Body of pancreas (tissue), 4 donors: ENCODE data around the gene ACSF3.
"Not testable (repeated sequence)": the region's sequence is repeated elsewhere in the genome, so short reads cannot be mapped to it uniquely, and the experiment has no call there.

ENCODE experiments used
- CTCF ChIP-seq, 7 experiments: fragments of 450-650 bp in 4 of 7; fragments of 200-600 bp in 3 of 7; sonication (generic) in 3 of 7; IDR thresholded peaks; one replicate each; pipeline ENCODE4 v1.5.1; 2016 to 2019; ENCODE audit warnings: antibody characterized with exemption in 7 of 7
- POLR2A ChIP-seq, 3 donors: fragments of 450-650 bp; IDR thresholded peaks; one replicate each; pipeline ENCODE4 v1.6.1; 2016; ENCODE audit warnings: antibody characterized with exemption in 3 of 3, mild to moderate bottlenecking in 2 of 3

DNA sequence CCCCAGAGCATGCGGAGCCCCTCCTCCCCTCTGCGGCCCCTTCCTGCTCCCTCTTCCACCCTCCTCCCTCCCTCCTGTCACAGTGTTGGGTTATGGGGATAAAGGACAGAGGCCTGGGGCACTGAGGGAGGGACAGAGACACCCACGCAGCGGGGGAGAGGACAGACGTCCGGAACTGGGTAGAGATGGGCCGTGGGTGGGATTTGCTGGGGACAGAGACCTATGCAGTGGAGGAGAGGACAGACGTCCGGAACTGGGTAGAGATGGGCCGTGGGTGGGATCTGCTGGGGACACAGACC is 72.0 kb downstream of the ACSF3 start:
- not testable (repeated sequence) for TF ChIP-seq CTCF, POLR2A (IDR thresholded peaks at IDR 0.05)
